HepG2 (cell line): ENCODE measurements around the gene DLX5. TPM values are rescaled to one million over a fixed set of nuclear protein-coding genes. Genes with fewer than 3 reads are reported as not detected.
A peak's percentile ranks its signal among the peaks of the same experiment; 100 is the strongest.

ENCODE experiments used
- ARID2 ChIP-seq: sonication (generic); formaldehyde crosslinking; IDR thresholded peaks from 2 replicates; pipeline ENCODE4 v1.8.1; 2022; ENCODE audit warnings: mild to moderate bottlenecking, missing genetic modification reagents, borderline replicate concordance
- ATF4 ChIP-seq, 2 experiments: fragments of 450-650 bp in 1 of 2; sonication (generic) in 1 of 2; formaldehyde crosslinking; IDR thresholded peaks; 2 replicates each; pipeline versions ENCODE4 v1.5.0 to v1.8.0; 2020 to 2022; ENCODE audit warnings: mild to moderate bottlenecking in 1 of 2, missing genetic modification reagents in 1 of 2
- CREB1 ChIP-seq, 2 experiments: fragments of 450-650 bp in 1 of 2; IDR thresholded peaks; 2 replicates each; pipeline ENCODE4 v1.6.1; 2016 to 2017; ENCODE audit warnings: control low read depth in 1 of 2, mild to moderate bottlenecking in 1 of 2, missing compliant biosample characterization in 1 of 2, missing genetic modification characterization in 1 of 2
- GATAD1 ChIP-seq: IDR thresholded peaks from 2 replicates; pipeline ENCODE4 v1.6.1; 2016; ENCODE audit warnings: missing genetic modification reagents, missing compliant biosample characterization
- HNF4A ChIP-seq: sonication (generic); formaldehyde crosslinking; IDR thresholded peaks from 2 replicates; pipeline ENCODE4 v1.4.0; 2020; ENCODE audit warnings: missing genetic modification reagents
- JDP2 ChIP-seq: sonication (generic); formaldehyde crosslinking; IDR thresholded peaks from 2 replicates; pipeline ENCODE4 v1.8.1; 2022; ENCODE audit warnings: missing genetic modification reagents, borderline replicate concordance
- MAFK ChIP-seq, 2 experiments: IDR thresholded peaks in 1 of 2; conservative IDR thresholded peaks in 1 of 2; 2 replicates each; pipeline ENCODE4 v1.6.1; 2011; ENCODE audit warnings: improper control_type of control experiment in 2 of 2, low read length in 2 of 2
- MAZ ChIP-seq, 2 experiments: sonication (generic) in 1 of 2; formaldehyde crosslinking in 1 of 2; IDR thresholded peaks; 2 replicates each; pipeline versions ENCODE4 v1.5.0 to v1.6.1; 2012 to 2020; ENCODE audit warnings: low read depth in 2 of 2, mild to moderate bottlenecking in 2 of 2, borderline replicate concordance in 1 of 2, improper control_type of control experiment in 1 of 2, low read length in 1 of 2, missing genetic modification reagents in 1 of 2, moderate library complexity in 1 of 2
- PCBP1 ChIP-seq: fragments of 200-400 bp; formaldehyde crosslinking; IDR thresholded peaks from 2 replicates; pipeline ENCODE4 v1.6.1; 2017; ENCODE audit warnings: mild to moderate bottlenecking, low read depth, low read length, borderline replicate concordance
- SYNCRIP ChIP-seq: fragments of 200-400 bp; formaldehyde crosslinking; IDR thresholded peaks from 2 replicates; pipeline ENCODE4 v1.6.1; 2018; ENCODE audit warnings: mild to moderate bottlenecking, low read depth, low read length; ENCODE audit not compliant: insufficient read depth
- TAF1 ChIP-seq: sonication (generic); formaldehyde crosslinking; IDR thresholded peaks from 2 replicates; pipeline ENCODE4 v1.4.0; 2020; ENCODE audit warnings: missing genetic modification reagents
- ZBED4 ChIP-seq: sonication (generic); formaldehyde crosslinking; IDR thresholded peaks from 2 replicates; pipeline ENCODE4 v1.4.0; 2020; ENCODE audit warnings: missing genetic modification reagents, borderline replicate concordance
- ZFP36 ChIP-seq: fragments of 150-350 bp; IDR thresholded peaks from 2 replicates; pipeline ENCODE4 v1.6.1; 2018; ENCODE audit warnings: borderline replicate concordance, low read length, low read depth; ENCODE audit not compliant: partially characterized antibody
- ZFP82 ChIP-seq: sonication (generic); formaldehyde crosslinking; IDR thresholded peaks from 2 replicates; pipeline ENCODE4 v1.5.1; 2020; ENCODE audit warnings: mild to moderate bottlenecking, missing genetic modification reagents, borderline replicate concordance
- ZKSCAN5 ChIP-seq: sonication (generic); formaldehyde crosslinking; IDR thresholded peaks from 2 replicates; pipeline ENCODE4 v1.5.1; 2020; ENCODE audit warnings: mild to moderate bottlenecking, missing genetic modification reagents
- ZMYM4 ChIP-seq: sonication (generic); formaldehyde crosslinking; IDR thresholded peaks from 2 replicates; pipeline ENCODE4 v1.8.1; 2023; ENCODE audit warnings: mild to moderate bottlenecking, missing genetic modification reagents
- ZNF251 ChIP-seq: sonication (generic); formaldehyde crosslinking; IDR thresholded peaks from 2 replicates; pipeline ENCODE4 v1.9.0; 2021; ENCODE audit warnings: mild to moderate bottlenecking, missing genetic modification reagents
- ZNF292 ChIP-seq: sonication (generic); formaldehyde crosslinking; IDR thresholded peaks from 2 replicates; pipeline ENCODE4 v1.8.1; 2022; ENCODE audit warnings: mild to moderate bottlenecking, low read depth, missing genetic modification reagents, borderline replicate concordance
- ZNF367 ChIP-seq: sonication (generic); formaldehyde crosslinking; IDR thresholded peaks from 2 replicates; pipeline ENCODE4 v1.4.0; 2020; ENCODE audit warnings: missing genetic modification reagents, borderline replicate concordance
- ZNF501 ChIP-seq: sonication (generic); formaldehyde crosslinking; IDR thresholded peaks from 2 replicates; pipeline ENCODE4 v1.5.1; 2020; ENCODE audit warnings: mild to moderate bottlenecking, moderate library complexity, missing genetic modification reagents
- ZNF567 ChIP-seq: sonication (generic); formaldehyde crosslinking; IDR thresholded peaks from 2 replicates; pipeline ENCODE4 v1.8.1; 2023; ENCODE audit warnings: mild to moderate bottlenecking, missing genetic modification reagents, borderline replicate concordance
- ZNF75D ChIP-seq: sonication (generic); formaldehyde crosslinking; IDR thresholded peaks from 2 replicates; pipeline ENCODE4 v1.8.1; 2023; ENCODE audit warnings: missing genetic modification reagents, mild to moderate bottlenecking, borderline replicate concordance
- polyA plus RNA-seq, 8 experiments: library from polyadenylated mRNA; depleted of rRNA in 3 of 8; stranded (reverse) in 7 of 8; unstranded in 1 of 8; fragments of >200 nt; fragmentation: Illumina TruSeq in 4 of 8; extraction: Trizol in 4 of 8; gene quantifications; 2 replicates each; pipeline versions ENCODE4 v1.2.1 to v1.2.3, GENCODE V29; 2011 to 2016; ENCODE audit warnings: low read depth in 4 of 8, missing spikeins in 1 of 8, mixed read lengths in 1 of 8; ENCODE audit not compliant: insufficient read depth in 1 of 8
- total RNA-seq, 5 experiments: library from RNA; depleted of rRNA; stranded (reverse); fragments of >200 nt; fragmentation: Illumina TruSeq; extraction: Trizol; gene quantifications; 2 replicates each; pipeline ENCODE4 v1.2.3, GENCODE V29; 2016; ENCODE audit warnings: low read depth in 1 of 5

DLX5 gene
- total and polyA plus RNA-seq, 2 of the 13 experiments (the other 11 are each of a cell fraction or from before 2014, with no cell fraction given): not detected

- TF ChIP-seq HNF4A: no peak
- TF ChIP-seq PCBP1: no peak
- TF ChIP-seq ZNF251 (CRISPR knock-in tag): no peak
- no peak for TF ChIP-seq ZFP36
- TF ChIP-seq ATF4 (CRISPR knock-in tag; IDR thresholded peaks at IDR 0.05): 0 out of 4 replicates have a peak, but pooled peaks of 1 of the 2 experiments have one; percentile 11
- TF ChIP-seq MAZ (IDR thresholded peaks at IDR 0.05; ENCODE audit: borderline replicate concordance, low read depth, low read length): no peak
- TF ChIP-seq MAZ (CRISPR knock-in tag; IDR thresholded peaks at IDR 0.05; ENCODE audit: low read depth): no peak
- TF ChIP-seq CREB1 (IDR thresholded peaks at IDR 0.05): no peak
- no peak for TF ChIP-seq CREB1 (CRISPR knock-in tag; IDR thresholded peaks at IDR 0.05)
- TF ChIP-seq ZNF292: no peak
- TF ChIP-seq SYNCRIP: no peak
- TF ChIP-seq ZMYM4 (CRISPR knock-in tag): no peak
- TF ChIP-seq ARID2 (CRISPR knock-in tag): no peak
- no peak for TF ChIP-seq ZBED4 (CRISPR knock-in tag)
- no peak for TF ChIP-seq ZKSCAN5 (CRISPR knock-in tag)
- no peak for TF ChIP-seq ZFP82 (CRISPR knock-in tag)
- no peak for TF ChIP-seq JDP2 (CRISPR knock-in tag)
- TF ChIP-seq ZNF367 (CRISPR knock-in tag): no peak
- TF ChIP-seq GATAD1: no peak
- TF ChIP-seq ZNF75D (CRISPR knock-in tag): no peak
- TF ChIP-seq ZNF501 (CRISPR knock-in tag): no peak
- TF ChIP-seq MAFK (conservative IDR thresholded peaks at IDR 0.05 in 1 of 2, IDR thresholded peaks at IDR 0.05 in 1 of 2; ENCODE audit: low read length in 2 of 2): peak; percentile 53 to 55
- TF ChIP-seq ZNF567 (CRISPR knock-in tag): no peak
- TF ChIP-seq TAF1 (CRISPR knock-in tag): no peak
Observed at GRCh38 chr7:97039374-97040065, 14.9 kb upstream of the DLX5 start (continued).
